HG03571 (cell line): Measurements from ENCODE around the gene ZSCAN10.

ENCODE experiments used
- ATAC-seq: cut with Tn5 transposase; IDR thresholded peaks from one replicate; pipeline ENCODE4 v1.9.1; 2021; ENCODE audit not compliant: unreplicated experiment

Gene ZSCAN10

GRCh38 chr16:3112058-3112880 lies 13.2 kb upstream of the ZSCAN10 start, which contains the start of gene ZNF205:
TSS of gene ZNF205 (plus strand) at chr16:3112586. CDS start at chr16:3113431, 845 bp downstream.
- no peak for ATAC-seq

- ATAC-seq = peak; percentile 73
Observed at GRCh38 chr16:3106205-3106928, 7.3 kb upstream of the ZSCAN10 start.

- ATAC-seq = no peak
Observed at GRCh38 chr16:3101841-3102470, 2.9 kb upstream of the ZSCAN10 start.

- no peak for ATAC-seq
Observed at GRCh38 chr16:3101018-3101840, 2.1 kb upstream of the ZSCAN10 start.

GRCh38 chr16:3099732-3100499 lies 822 bp upstream of the ZSCAN10 start:
- ATAC-seq = no peak

- ATAC-seq = no peak
Observed at GRCh38 chr16:3099395-3099731, 269 bp upstream of the ZSCAN10 start.

GRCh38 chr16:3097266-3097665 lies 1.8 kb downstream of the ZSCAN10 start:
- no peak for ATAC-seq

- ATAC-seq = no peak
Observed at GRCh38 chr16:3096362-3096761, 2.7 kb downstream of the ZSCAN10 start.

GRCh38 chr16:3095869-3096268 lies 3.2 kb downstream of the ZSCAN10 start:
- ATAC-seq = no peak

GRCh38 chr16:3094289-3095027 lies 4.6 kb downstream of the ZSCAN10 start:
- ATAC-seq = no peak

GRCh38 chr16:3092501-3092941 lies 6.6 kb downstream of the ZSCAN10 start:
- ATAC-seq = no peak

GRCh38 chr16:3091551-3091950 lies 7.5 kb downstream of the ZSCAN10 start:
- ATAC-seq = no peak

GRCh38 chr16:3089717-3090592 lies 9.1 kb downstream of the ZSCAN10 start:
- ATAC-seq = no peak

- no peak for ATAC-seq
Observed at GRCh38 chr16:3088925-3089716, 10.0 kb downstream of the ZSCAN10 start.

- no peak for ATAC-seq
Observed at GRCh38 chr16:3088450-3088849, 10.6 kb downstream of the ZSCAN10 start.

- ATAC-seq = no peak
Observed at GRCh38 chr16:3087243-3088235, 11.6 kb downstream of the ZSCAN10 start.
